ENCODE measurements around the gene CELA2A. TPM values are rescaled to one million over a fixed set of nuclear protein-coding genes. Genes with fewer than 3 reads are reported as not detected.
"Not testable (repeated sequence)": the region's sequence is repeated elsewhere in the genome, so short reads cannot be mapped to it uniquely, and the experiment has no call there.

CELA2A gene
- total RNA-seq, 3 donors from 2014 or later: not detected

DNA sequence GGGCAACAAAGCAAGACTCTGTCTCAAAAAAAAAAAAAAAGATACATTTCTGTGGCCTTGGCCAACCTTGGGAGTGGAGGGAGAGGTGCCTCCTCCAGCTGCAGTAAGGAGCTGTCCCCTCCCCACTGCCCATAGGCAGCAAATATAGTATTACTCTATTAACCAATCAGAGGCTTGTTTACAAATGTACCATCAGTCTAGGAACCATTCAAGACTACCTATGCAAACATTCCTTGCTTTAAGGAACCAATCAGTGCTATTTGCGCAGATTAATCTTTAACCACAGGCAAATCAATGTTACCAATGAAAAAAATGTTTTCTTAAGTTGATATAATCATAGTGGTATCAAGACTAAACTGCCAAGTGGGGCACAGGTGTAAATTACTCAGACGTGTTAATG lies 1.1 kb downstream of the CELA2A start:
- Histone ChIP-seq H3K36me3 (no peaks in the 10 kb centered on the region), H3K27ac (no peak overlapping the region), H3K27me3 (no peaks in the 10 kb centered on the region), H3K9me3 (no peaks in the 10 kb centered on the region), H3K4me1 (no peaks in the 10 kb centered on the region), H3K4me3 (no peak overlapping the region)
- DNase-seq (ENCODE audit: low spot score in 2 of 2): no peak
- intact Hi-C loops (cut with DNase I; ENCODE audit: low total_unique reads): no loop called here
- TF ChIP-seq POLR2A (IDR thresholded peaks at IDR 0.05) (no peak), POLR2AphosphoS5 (IDR thresholded peaks at IDR 0.05) (no peak)
- TF ChIP-seq, protein P1, sequence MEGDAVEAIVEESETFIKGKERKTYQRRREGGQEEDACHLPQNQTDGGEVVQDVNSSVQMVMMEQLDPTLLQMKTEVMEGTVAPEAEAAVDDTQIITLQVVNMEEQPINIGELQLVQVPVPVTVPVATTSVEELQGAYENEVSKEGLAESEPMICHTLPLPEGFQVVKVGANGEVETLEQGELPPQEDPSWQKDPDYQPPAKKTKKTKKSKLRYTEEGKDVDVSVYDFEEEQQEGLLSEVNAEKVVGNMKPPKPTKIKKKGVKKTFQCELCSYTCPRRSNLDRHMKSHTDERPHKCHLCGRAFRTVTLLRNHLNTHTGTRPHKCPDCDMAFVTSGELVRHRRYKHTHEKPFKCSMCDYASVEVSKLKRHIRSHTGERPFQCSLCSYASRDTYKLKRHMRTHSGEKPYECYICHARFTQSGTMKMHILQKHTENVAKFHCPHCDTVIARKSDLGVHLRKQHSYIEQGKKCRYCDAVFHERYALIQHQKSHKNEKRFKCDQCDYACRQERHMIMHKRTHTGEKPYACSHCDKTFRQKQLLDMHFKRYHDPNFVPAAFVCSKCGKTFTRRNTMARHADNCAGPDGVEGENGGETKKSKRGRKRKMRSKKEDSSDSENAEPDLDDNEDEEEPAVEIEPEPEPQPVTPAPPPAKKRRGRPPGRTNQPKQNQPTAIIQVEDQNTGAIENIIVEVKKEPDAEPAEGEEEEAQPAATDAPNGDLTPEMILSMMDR (IDR thresholded peaks at IDR 0.05): no peak

DNA sequence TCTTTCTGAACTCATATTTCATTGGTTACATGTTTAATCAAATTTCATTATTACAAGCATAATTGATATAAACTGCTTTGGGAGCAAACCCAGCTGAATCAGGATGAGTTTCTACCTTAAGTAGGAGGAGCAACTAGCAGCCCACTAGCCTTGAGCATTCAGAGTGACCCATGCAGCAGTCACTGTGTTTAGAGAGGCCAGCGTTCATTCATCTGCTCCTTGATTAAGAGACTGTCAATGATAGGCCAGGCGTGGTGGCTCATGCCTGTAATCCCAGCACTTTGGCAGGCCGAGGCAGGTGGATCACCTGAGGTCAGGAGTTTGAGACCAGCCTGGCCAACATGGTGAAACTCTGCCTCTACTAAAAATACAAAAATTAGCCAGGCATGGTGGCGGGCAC lies 1.9 kb downstream of the CELA2A start:
- intact Hi-C loops (cut with DNase I; ENCODE audit: low total_unique reads); H3K4me1 ChIP-seq: not testable (repeated sequence)

DNA sequence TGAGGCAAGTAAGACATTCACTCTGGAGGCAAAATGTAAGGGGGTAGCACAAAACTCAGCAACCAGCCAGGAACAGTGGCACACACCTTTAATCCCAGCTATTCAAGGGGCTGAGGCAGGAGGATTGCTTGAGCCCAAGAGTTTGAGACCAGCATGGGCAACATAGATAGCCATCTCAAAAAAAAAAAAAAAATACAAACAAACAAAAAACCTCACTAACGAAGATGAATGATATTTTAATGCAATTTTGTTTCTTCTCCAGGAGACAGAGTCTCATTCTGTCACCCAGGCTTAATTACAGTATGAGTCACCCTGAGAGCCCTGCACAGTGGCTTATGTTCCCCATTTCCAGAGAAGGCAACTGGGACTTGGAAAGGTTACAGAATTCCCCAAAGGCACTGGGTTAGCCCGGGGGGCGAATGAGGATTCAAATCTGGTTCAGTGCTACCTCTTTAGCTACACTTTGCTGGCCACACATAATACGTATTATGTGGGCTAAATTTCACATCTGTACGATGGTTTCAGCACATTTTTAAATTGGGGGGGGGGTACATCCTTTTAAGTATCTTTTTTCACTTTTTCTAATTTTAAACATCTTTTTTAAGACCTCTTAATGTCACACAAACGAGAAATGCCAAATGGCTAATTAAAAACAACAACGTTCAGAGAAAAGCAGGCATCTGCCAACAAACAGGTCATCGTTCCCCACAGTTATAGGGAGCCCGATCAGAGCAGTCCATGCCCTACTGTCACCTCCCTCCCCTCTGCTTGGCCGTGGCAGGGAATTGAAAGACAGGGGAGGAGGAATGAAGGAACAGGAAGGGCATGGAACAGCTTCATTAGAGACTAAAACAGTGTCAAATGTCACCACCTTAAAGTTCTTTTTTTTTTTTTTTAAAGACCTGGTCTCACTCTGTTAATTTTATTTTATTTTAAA lies 3.5 kb downstream of the CELA2A start:
- no peak overlapping the region for H3K27ac ChIP-seq
- no peak overlapping the region for H3K4me3 ChIP-seq
- H3K36me3 ChIP-seq: no peaks in the 10 kb centered on the region
- no peaks in the 10 kb centered on the region for H3K4me1 ChIP-seq
- H3K27me3 ChIP-seq: no peaks in the 10 kb centered on the region
- DNase-seq (ENCODE audit: low spot score in 2 of 2): no peak
- TF ChIP-seq, protein P1 (IDR thresholded peaks at IDR 0.05): no peak
- no peak for TF ChIP-seq POLR2AphosphoS5 (IDR thresholded peaks at IDR 0.05)
- no peaks in the 10 kb centered on the region for H3K9me3 ChIP-seq
- intact Hi-C loops (cut with DNase I; ENCODE audit: low total_unique reads): no loop called here

More for the DNA sequence above, 1.9 kb downstream of the CELA2A start:
- H3K9me3 ChIP-seq; H3K4me3 ChIP-seq; DNase-seq (ENCODE audit: low spot score in 2 of 2); H3K27me3 ChIP-seq; H3K27ac ChIP-seq; H3K36me3 ChIP-seq: not testable (repeated sequence)

DNA sequence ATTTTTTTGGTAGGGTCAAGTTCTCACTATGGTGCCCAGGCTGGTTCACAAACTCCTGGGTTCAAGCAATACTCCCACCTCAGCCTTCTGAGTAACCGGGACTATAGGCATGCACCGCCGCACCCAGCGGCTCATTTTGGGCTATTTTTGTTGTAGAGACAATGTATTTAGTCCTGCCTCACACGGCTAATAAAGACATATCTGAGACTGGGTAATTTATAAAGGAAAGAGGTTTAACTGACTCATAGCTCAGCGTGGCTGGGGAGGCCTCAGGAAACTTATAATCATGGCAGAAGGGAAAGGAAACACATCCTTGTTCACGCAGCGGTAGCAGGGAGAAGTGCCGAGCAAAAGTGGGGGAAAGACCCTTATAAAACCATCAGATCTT lies 4.2 kb downstream of the CELA2A start:
- Histone ChIP-seq H3K27me3 (no peaks in the 10 kb centered on the region), H3K27ac (no peak overlapping the region), H3K4me1 (no peaks in the 10 kb centered on the region), H3K9me3 (no peaks in the 10 kb centered on the region), H3K36me3 (no peaks in the 10 kb centered on the region), H3K4me3 (no peak overlapping the region)
- intact Hi-C loops (cut with DNase I; ENCODE audit: low total_unique reads): no loop called here
- TF ChIP-seq POLR2AphosphoS5 (IDR thresholded peaks at IDR 0.05): no peak
- TF ChIP-seq POLR2A (IDR thresholded peaks at IDR 0.05): no peak
- TF ChIP-seq, protein P1 (IDR thresholded peaks at IDR 0.05): no peak
- DNase-seq (ENCODE audit: low spot score in 2 of 2): no peak

DNA sequence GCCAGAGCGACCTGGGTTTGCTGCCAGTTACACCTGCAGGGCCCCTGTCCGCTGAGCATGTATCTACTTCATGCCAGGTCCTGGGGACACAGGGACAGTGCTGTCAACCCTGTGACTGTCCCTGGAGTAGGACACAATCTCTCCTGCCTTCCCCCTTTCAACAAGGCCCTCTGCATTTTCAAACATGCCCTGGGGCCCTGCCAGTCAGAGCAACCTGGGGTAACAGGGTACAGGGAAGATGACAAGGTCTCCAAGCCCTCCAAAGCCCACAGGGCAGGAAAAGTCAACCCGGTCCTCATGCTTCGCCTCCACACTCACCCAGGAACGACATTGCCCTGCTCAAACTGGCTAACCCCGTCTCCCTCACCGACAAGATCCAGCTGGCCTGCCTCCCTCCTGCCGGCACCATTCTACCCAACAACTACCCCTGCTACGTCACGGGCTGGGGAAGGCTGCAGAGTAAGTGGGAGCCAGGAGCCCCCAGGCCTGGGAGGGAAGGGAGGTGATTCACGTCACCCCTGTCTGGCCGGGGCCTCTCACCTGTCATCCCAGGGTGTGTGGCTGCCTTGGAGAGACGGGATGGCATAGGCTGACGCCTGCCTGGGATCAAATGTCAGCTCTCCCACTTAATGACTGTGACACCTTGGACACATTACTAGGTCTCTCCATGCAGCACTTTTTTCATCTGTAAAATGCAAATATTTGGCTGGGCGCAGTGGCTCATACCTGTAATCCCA lies 6.7 kb downstream of the CELA2A start:
- DNase-seq (ENCODE audit: low spot score in 2 of 2); H3K36me3 ChIP-seq; H3K27me3 ChIP-seq; H3K9me3 ChIP-seq; H3K4me3 ChIP-seq; H3K27ac ChIP-seq; H3K4me1 ChIP-seq; intact Hi-C loops (cut with DNase I; ENCODE audit: low total_unique reads): not testable (repeated sequence)

DNA sequence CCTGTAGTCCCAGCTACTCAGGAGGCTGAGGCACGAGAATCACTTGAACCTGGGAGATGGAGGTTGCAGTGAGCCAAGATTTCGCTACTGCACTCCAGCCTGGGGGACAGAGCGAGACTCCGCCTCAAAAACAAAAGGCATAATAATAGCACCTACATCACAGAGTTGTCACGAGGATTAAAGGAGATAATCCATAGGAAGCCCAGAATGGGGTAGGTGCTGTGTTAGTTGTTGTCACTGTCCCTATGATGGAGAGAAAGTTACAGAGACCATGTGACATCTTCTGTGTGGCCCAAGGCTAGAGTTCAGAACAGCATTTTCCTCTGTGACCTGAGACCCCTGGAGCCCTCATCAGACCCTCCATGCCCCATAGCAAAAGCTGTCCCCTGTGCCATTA lies 7.4 kb downstream of the CELA2A start:
- H3K27ac ChIP-seq; DNase-seq (ENCODE audit: low spot score in 2 of 2); H3K27me3 ChIP-seq; H3K36me3 ChIP-seq; H3K4me1 ChIP-seq; H3K4me3 ChIP-seq; intact Hi-C loops (cut with DNase I; ENCODE audit: low total_unique reads); H3K9me3 ChIP-seq: not testable (repeated sequence)

Measured in breast epithelium (tissue), 4 donors.